GM19023 (cell line): Measurements from ENCODE around the gene TUBGCP2.

Experiments
- ATAC-seq: cut with Tn5 transposase; IDR thresholded peaks from one replicate; pipeline ENCODE4 v1.9.1; 2021; ENCODE audit warnings: mild to moderate bottlenecking, moderate library complexity; ENCODE audit not compliant: unreplicated experiment

The TUBGCP2 gene

DNA sequence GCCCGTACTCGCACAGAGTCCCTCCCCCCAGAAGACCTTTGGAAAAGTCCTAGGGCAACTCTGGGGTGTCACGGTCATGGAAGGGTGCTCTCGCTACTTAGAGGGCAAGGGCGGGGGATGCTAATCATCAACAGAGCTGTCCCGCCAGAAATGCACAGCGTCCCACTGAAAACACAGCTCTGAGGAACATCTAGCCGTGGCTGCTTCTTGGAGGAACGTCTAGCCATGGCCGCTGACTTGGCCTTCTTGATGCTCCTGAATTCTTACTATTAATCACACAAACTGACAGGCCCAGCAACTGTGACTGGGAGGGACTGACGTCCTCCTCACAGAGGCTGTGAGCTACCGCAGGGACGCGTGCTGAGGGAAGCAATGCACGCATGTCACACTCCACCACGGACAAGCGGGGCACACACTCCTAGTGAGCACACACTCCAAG lies 1.7 kb downstream of the TUBGCP2 start:
- ATAC-seq = no peak

DNA sequence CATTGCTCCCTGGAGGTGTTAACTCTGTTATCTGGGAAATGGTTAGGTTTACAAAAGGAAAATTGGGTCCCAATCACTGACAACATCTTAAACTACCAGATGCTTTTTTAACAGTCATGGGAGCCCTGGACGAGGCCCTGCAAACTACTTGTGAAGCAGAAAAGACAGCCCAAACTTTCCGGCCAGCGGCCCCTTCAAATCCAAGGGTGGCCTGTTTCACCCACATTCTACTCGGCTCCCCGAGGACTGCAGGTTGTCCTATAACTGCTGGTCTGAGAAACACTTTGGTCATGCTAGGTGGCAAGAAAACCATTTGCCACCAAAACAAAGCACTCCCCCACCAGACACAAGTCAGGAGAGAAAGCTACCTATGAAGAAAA lies 2.6 kb downstream of the TUBGCP2 start:
- no peak for ATAC-seq

DNA sequence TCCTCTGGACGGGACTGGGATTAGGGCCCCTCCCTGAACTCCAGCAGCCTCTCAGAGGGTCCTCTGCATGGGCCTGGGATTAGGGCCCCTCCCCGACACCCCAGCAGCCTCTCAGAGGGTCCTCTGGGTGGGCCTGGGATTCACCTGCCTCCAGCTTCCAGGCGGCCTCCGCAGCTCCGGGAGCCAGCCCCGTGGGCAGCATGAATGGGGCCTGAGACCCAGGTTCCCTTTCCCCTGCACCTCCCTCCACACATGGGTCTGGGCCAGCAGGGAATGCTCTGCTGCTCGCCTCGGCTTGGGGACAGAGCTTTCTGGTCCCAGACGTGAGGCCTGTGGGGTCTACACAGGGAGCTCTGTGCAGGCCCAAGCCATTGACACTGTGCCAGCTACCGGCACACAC lies 5.5 kb downstream of the TUBGCP2 start:
- ATAC-seq = no peak

DNA sequence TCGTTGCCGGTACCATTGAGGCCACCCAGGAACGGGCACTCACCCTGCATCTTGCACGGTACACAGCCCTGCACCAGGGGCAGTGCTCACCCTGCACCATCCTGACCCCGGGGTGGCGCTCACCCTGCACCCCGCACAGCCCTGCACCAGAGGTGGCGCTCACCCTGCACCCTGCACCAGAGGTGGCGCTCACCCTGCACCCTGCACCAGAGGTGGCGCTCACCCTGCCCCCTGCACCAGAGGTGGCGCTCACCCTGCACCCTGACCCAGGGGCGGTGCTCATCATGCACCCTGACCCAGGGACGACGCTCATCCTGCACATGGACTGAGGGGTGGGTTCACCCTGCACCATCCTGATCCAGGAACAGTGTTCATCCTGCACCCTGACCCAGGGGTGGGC lies 6.4 kb downstream of the TUBGCP2 start:
- ATAC-seq = no peak

DNA sequence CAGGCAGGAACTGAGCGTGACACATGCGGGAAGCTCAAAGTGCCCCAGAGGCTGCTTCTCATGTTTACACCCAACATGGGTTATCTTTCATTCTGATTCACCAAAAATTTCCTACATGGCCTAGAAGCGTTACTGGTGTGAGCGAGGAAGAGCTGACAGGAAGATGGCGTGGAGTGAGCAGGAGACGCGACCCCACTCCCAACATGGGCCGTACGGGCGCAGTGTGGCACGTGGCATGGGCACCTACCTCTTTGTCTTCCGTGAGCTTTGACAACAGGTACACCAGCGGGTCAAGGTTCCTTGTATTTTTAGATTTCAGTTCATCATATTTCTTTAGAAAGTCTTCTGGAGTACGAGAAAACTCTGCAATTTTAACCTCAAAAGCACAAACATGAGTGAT lies 8.9 kb downstream of the TUBGCP2 start:
- ATAC-seq = no peak

DNA sequence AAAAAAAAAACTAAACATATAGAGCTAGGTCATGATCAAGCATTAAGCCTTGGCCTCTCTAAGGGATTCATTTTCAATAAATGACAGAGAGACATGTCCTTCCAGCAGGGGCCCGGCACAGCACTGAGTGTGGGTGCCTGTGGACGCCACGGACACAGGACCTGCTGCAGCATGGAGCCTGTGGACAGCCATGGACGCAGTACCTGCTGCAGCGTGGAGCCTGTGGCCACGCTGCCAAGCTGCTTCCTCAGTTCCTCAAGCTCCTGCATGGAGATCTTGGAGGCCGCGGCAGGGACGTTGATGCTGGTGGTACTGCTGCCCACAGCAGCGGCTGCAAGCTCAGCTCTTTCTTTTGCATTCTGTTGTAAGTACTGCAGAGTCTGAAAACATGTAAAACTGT lies 9.4 kb downstream of the TUBGCP2 start:
- ATAC-seq = no peak

DNA sequence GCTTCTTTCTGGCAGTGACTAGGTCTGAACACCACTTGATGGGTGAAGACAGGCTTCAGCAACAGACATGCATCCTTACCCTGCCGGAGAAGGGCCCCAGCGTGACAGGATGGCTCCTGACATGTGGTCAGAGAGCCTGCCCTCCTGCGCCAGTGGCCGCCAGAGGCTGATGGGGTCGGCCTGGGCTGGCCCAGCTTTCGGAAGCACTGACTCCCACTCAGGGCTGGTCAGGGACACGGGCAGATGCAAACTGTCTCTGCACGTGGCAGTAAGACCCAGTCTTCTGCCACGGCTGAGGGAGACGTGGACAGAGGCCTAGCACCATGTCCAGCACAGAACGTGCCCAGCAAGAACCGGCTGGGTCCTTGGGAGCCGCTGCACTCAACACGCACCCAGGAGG lies 10.2 kb downstream of the TUBGCP2 start:
- no peak for ATAC-seq

DNA sequence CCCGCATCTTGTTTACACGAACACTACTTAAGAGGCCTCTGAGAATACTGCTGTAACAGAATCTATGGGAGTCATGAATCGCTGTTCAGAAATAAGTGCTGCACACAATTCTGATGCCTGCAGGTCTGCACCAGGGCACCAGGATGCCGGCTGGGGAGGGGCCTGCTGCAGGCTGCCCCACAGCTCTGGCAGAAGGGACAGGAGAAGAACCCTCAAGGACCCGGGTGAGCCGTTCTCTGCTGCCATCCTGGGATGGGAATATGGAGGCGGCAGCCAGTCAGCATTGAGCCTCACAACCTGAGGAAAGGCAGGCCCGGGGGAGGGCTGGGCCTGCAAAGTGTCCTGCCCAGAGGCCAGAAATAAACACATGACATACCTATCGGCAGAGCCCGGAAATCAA lies 11.2 kb downstream of the TUBGCP2 start:
- ATAC-seq = no peak

DNA sequence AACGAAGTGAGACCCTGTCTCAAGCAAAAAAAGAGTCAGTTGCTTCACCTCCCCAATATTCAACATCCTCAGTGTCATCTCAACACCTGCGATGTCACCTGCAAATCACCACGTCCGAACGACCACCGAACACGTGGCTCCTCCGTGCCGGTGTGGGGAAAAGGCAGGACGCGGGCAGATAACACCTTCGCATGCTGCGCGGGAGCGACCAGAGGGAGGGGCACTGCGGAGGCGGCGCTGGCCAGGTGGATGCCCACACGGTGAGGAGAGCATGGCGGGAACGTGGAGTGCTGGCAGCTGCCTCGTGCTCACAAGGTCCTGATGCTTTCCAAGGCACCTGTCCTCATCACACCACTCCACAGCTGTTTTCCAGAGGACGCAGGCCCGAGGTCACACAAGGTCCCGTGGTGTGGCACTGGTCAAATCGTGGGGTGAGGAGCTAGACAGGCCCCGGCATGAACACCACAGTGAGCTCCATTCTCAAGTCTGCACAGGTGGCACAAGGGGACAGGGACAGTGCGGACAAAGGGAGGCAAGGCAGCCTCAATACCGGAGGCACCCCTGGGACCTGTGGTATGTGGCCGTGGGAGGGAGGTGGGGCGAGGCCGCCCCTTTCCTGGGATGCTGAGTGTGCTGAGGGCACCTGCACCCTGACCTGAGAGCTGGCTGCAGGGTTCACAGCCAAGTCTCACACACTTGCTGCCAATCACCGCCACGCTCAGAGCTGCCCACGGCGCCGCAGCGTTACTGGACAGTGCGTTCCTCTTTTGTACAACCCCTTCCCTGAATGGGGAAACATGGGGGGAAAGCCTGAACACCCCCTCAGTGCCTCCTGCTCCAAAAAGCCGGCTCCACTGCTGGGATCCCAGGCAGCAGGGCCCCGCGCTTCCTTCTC lies 13.0 kb downstream of the TUBGCP2 start:
- no peak for ATAC-seq

DNA sequence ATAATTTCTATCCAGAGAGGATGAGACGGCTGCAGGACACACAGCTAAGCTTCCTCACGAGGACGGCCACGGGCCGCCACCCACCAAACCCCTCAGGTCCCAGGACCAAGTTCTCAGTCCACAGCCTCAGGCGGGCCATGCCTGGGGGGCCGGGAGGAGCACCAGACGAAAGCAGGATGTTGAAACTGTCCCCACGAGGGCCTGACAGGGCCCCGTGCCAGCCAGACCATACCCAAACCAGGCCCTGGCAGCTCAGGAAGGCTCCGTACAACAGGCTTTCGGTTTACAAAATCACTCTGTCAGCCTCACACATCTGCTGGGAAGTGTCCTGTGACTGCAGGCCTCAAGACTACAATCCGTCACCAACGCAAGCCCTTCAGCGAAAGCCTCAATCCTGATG lies 14.5 kb downstream of the TUBGCP2 start:
- ATAC-seq = no peak

DNA sequence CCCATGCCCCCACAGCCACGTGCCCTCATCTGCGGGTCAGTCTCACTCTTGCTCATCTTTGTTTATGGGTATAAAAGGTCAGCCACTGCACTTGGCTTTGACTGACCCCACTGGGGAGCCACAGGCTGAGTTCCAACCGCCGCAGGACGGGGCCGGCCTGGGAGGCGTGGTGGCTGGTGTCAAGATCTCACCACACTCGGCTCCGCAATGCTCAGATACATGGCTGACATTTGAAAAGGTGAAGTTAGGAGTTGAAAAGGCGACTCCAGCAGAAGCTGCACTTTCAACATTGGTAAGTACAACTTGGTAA lies 14.9 kb downstream of the TUBGCP2 start:
- ATAC-seq = no peak

DNA sequence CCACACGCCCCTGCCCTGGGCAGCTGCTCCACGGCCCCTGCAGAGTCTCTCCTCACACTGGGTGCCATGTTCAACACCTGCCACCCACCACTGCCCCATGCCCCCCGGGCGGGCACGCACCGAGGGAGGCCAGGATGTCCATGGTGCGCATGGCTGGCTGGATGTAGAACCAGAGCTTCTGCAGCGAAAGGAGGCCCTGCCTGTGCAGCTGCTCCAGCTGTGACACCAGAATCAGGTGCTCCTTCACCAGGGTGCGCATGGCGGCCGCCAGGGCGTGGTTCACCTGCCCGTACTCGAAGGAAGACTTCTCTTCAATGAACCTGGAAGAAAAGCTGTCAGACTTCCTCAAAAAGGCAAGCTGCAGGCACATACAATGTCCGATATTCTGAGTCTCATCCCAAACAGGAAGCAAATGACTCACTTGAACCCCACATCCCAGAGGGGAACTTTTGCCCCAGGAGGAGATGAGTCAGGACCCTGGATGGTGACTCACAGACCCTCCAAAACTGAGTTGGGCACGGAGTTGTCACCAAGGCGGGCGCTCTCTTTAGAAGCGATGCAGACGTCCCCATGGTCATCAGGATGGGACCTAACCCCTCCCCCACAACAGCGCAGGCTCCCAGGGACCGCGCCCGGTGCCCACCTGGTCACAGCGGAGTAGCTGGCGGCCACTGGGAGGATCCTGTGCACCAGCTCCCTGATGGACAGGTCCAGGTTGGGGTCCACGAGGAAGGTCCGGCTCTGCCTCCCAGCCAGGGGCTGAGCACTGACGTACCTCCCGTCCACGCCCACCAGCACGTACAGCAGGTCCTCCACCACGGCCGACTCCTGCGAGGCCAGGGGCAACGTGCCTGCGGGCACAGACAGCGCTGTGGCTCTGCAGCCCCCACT lies 15.5 kb downstream of the TUBGCP2 start:
- no peak for ATAC-seq

DNA sequence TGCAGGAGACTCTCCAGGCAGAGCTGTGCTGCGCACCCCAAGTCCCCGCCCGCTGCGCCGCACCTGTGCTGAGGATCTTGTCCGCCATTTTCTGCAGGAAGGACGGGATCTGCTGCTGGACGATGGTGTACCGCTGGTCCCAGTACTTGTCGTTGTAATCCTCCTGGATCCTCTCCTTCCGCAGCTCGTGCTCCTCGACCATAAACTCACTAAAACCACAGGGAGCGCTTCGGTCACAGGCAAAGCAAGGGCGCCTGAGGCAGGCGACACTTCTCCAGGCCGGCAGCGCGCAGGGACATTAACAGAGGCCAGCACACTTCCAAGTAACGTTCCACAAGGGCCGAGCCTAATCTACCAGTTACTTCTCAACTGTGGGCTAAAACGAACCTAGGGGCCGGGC lies 18.9 kb downstream of the TUBGCP2 start:
- ATAC-seq = no peak

DNA sequence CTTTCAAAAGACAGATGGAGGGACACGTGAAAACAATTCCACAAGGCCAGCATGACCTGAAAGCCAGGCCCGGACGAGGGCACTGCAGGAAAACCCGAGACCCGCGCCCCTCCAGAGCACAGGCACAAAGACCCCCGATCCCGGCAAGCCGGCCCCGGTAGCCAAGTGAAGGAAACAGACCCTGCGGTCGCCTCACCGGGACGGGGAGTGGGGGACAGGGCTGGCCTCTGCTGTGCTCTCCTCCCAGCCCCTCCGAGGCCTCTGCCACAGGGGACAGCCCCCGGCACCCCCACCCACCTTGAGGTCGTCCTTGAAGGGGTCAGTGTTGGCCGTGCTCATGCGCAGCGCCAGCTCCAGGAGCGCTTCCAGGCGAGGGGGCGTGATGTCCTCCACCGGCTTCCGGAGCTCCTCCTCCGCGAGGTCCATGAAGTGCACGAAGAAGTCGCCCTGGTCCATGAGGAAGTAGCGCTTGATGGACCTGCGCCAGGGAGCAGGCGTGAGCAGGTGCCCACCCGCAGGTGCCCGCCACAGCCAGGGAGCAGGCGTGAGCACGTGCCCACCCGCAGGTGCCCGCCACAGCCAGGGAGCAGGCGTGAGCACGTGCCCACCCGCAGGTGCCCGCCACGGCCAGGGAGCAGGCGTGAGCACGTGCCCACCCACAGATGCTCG lies 20.7 kb downstream of the TUBGCP2 start:
- no peak for ATAC-seq

DNA sequence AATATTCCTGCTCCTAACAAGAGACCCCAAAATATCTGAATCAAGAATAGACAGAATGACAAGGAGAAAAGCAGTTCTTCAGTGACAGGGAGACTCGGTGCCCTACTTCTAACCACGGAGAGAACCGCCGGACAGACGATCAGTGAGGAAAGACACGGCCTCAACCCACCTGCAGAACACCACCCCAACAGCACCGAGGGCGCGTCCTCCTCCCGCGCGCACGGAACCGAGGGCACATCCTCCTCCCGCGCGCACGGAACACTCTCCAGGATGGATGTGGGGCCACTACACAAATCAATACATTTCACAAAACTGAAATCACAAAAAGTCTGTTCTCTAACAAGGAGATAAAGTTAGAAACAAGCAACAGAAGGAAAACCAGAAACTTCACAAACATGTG lies 22.3 kb downstream of the TUBGCP2 start:
- no peak for ATAC-seq

DNA sequence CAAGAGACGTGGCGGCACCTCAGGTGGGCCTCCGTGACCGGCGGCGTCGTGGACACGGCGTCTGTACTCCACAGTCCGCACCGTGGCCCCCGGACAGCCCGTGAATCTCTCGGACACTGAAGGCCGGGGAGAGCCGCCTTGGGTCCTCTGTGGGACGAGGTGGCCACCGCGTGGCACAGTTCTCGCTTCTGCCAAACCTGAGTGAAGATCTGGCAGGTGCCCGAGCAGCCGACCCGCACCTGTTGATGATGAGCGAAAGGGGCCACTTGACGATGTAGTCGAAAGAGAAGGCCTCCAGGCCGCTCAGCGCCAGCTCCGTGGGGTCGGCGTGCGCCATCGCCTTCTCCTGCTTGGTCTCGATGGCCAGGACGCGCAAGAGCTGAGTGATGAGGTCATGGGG lies 23.5 kb downstream of the TUBGCP2 start:
- no peak for ATAC-seq

DNA sequence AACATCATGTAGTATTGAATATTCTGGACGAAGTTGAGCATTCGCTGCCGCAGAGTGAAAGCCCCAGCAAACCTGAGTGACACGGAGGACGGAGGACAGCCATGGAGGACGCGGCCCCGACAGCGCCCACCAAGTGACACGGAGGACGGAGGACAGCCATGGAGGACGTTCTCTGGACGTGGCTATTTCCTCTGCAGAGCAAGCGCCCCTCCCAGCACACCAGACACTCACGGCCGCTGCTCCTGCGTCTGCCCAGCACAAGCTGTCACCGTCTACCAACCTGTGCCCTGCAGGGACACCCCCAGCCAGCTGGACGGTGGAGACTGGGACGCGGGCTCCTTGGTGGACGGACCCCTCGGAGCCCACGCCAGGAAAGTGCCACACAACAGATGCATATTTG lies 24.7 kb downstream of the TUBGCP2 start:
- ATAC-seq = no peak

DNA sequence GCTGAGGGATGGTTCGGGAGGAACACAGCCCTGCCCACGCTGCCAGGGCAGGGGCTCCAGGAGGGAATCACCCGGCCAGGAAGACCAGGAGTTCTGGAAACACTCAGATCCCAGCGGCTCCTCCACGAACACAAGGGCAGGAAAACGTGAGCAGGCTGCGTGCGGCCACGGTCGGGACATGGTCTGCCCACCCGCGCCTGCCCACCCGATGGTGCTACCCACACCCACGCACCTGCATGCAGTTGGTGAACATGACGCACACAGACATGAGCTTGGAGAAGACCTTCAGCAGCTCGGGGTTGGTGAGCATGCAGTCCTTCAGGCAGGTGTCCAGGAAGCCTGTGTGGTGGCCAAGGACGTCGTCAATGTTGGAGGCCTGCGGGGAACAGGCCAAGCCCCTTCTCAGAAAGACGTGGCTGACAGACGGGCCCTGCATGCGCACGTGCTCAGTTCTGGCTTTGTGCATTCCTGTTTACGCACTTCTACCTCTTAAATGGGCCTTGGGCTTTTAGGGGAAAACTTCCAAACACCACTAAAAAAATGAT lies 25.8 kb downstream of the TUBGCP2 start:
- no peak for ATAC-seq

DNA sequence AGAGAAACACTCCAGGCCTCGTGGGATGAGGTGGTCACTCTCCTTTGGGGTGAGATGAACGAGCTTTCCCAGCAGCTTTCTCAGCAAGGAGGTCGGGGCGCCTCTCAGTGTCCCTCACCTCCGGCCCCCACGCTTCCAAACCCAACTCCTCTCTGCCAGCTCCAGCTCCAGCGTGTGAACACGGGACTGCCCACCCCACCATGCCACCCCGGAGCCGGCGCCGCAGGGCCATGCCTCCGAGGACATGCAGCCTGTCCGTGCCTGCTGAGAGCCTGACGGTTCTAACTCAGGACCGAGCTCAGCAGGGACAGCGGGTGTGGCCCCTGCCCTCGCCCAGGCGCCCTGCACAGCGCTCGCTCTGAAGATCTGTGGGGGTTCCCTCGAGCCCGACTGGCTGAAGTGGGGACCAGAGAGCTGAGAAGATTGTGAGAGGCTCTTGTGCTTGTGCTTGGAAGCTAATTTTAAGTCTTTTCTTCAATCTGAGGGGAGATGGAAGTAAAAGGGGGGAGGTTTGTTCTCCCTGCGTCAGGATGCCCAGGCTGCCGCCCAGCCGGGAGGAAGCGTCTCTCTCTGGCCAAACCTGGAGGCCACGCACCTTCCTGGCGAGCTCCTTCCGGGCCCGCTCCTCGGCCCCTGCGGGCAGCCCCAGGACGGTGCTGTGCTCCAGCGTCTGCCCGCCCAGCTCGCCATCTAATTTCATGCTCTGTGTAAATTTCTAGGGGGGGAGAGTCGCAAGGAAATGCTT lies 26.9 kb downstream of the TUBGCP2 start:
- no peak for ATAC-seq

DNA sequence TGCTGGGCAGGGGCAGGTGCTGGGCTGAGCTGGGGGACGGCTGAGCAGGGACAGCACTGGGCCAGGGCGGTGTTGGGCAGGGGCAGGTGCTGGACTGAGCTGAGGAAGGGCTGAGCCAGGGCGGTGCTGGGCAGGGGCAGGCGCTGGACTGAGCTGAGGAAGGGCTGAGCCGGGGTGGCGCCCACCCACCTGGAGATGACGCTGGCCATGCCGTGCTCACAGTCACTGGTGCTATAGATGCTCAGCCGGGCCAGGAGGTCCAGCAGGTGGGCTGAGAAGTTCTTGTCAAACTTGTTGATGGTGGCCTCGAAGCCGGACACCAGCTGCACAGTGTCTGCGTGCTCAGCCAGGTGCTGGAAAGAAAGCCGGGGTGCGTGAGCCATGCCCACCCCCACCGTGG lies 27.6 kb downstream of the TUBGCP2 start:
- ATAC-seq = no peak
